Mesenchymal stem cell (in vitro differentiated cells and primary cell): ENCODE measurements around the gene OAF.
"Not testable (repeated sequence)": the region's sequence is repeated elsewhere in the genome, so short reads cannot be mapped to it uniquely, and the experiment has no call there.

ENCODE experiments used
- DNase-seq: peaks from one replicate; pipeline ENCODE4 v3.0.0-alpha.2; 2013
- H2AFZ ChIP-seq: one replicate; pipeline ENCODE4 v1.6.1; 2013; ENCODE audit warnings: low read depth, mild to moderate bottlenecking, control low read depth, inconsistent platforms, low read length, moderate library complexity
- H2AK5ac ChIP-seq: 2 replicates; pipeline ENCODE4 v1.6.1; 2013; ENCODE audit warnings: low read length, moderate library complexity, mild to moderate bottlenecking, inconsistent platforms; ENCODE audit not compliant: severe bottlenecking
- H2BK120ac ChIP-seq: one replicate; pipeline ENCODE4 v1.6.1; 2013; ENCODE audit warnings: low read depth, mild to moderate bottlenecking, inconsistent platforms, low read length, moderate library complexity
- H2BK12ac ChIP-seq, 2 experiments: one replicate each; pipeline ENCODE4 v1.6.1; 2013; ENCODE audit warnings: inconsistent platforms in 2 of 2, low read length in 2 of 2, mild to moderate bottlenecking in 2 of 2, moderate library complexity in 2 of 2, control low read depth in 1 of 2
- H2BK15ac ChIP-seq: one replicate; pipeline ENCODE4 v1.6.1; 2013; ENCODE audit warnings: mild to moderate bottlenecking, low read depth, inconsistent platforms; ENCODE audit not compliant: poor library complexity, severe bottlenecking
- H2BK5ac ChIP-seq: 2 replicates; pipeline ENCODE4 v1.6.1; 2013; ENCODE audit warnings: low read depth, mild to moderate bottlenecking, low read length, control low read depth, inconsistent platforms; ENCODE audit not compliant: poor library complexity, severe bottlenecking
- H3K14ac ChIP-seq, 2 experiments: one replicate each; pipeline ENCODE4 v1.6.1; 2013; ENCODE audit warnings: inconsistent platforms in 2 of 2, low read length in 2 of 2, control low read depth in 1 of 2, mild to moderate bottlenecking in 1 of 2, moderate library complexity in 1 of 2
- H3K18ac ChIP-seq, 2 experiments: one replicate each; pipeline ENCODE4 v1.6.1; 2013; ENCODE audit warnings: inconsistent platforms in 2 of 2, low read length in 2 of 2, control low read depth in 1 of 2, low read depth in 1 of 2, mild to moderate bottlenecking in 1 of 2
- H3K23ac ChIP-seq, 2 experiments: one replicate each; pipeline ENCODE4 v1.6.1; 2013; ENCODE audit warnings: inconsistent platforms in 2 of 2, low read length in 2 of 2, mild to moderate bottlenecking in 2 of 2, moderate library complexity in 2 of 2, control low read depth in 1 of 2
- H3K27ac ChIP-seq: 2 replicates; pipeline ENCODE4 v1.5.1; 2013; ENCODE audit warnings: mild to moderate bottlenecking, moderate library complexity, low read length, control low read depth, inconsistent platforms; ENCODE audit not compliant: poor library complexity, severe bottlenecking
- H3K27me3 ChIP-seq, 2 experiments: 2 replicates each; pipeline versions ENCODE4 v1.6.1 to v1.7.0; 2013; ENCODE audit warnings: low read length in 2 of 2, mild to moderate bottlenecking in 2 of 2, moderate library complexity in 2 of 2, control low read depth in 1 of 2, inconsistent platforms in 1 of 2; ENCODE audit not compliant: control insufficient read depth in 1 of 2, insufficient read depth in 1 of 2
- H3K36me3 ChIP-seq, 2 experiments: 2 replicates each; pipeline versions ENCODE4 v1.6.1 to v1.7.0; 2013; ENCODE audit warnings: low read length in 2 of 2, control low read depth in 1 of 2, inconsistent platforms in 1 of 2, low read depth in 1 of 2, mild to moderate bottlenecking in 1 of 2; ENCODE audit not compliant: insufficient read depth in 2 of 2, control insufficient read depth in 1 of 2
- H3K4ac ChIP-seq, 2 experiments: one replicate each; pipeline ENCODE4 v1.6.1; 2013; ENCODE audit warnings: inconsistent platforms in 2 of 2, low read length in 2 of 2, mild to moderate bottlenecking in 2 of 2, moderate library complexity in 2 of 2, control low read depth in 1 of 2, low read depth in 1 of 2
- H3K4me1 ChIP-seq: 2 replicates; pipeline ENCODE4 v1.6.1; 2013; ENCODE audit warnings: low read depth, low read length, control low read depth; ENCODE audit not compliant: control insufficient read depth, insufficient read depth
- H3K4me2 ChIP-seq: 2 replicates; pipeline ENCODE4 v1.6.1; 2013; ENCODE audit warnings: low read length, mild to moderate bottlenecking, inconsistent platforms; ENCODE audit not compliant: poor library complexity, severe bottlenecking
- H3K4me3 ChIP-seq, 2 experiments: 2 replicates each; pipeline versions ENCODE4 v1.5.1 to v1.7.0; 2013; ENCODE audit warnings: low read length in 2 of 2, mild to moderate bottlenecking in 2 of 2, control low read depth in 1 of 2, low read depth in 1 of 2; ENCODE audit not compliant: insufficient read depth in 1 of 2
- H3K79me1 ChIP-seq: replicated peaks from 2 replicates; pipeline ENCODE4 v1.6.1; 2013; ENCODE audit warnings: mild to moderate bottlenecking, control low read depth, low read length, inconsistent platforms; ENCODE audit not compliant: poor library complexity, severe bottlenecking
- H3K9ac ChIP-seq: 2 replicates; pipeline ENCODE4 v1.7.0; 2013; ENCODE audit warnings: mild to moderate bottlenecking, low read length, moderate library complexity
- H3K9me3 ChIP-seq: 2 replicates; pipeline ENCODE4 v1.7.0; 2013; ENCODE audit warnings: mild to moderate bottlenecking, low read length; ENCODE audit not compliant: control insufficient read depth
- H4K8ac ChIP-seq: one replicate; pipeline ENCODE4 v1.6.1; 2013; ENCODE audit warnings: inconsistent platforms, mild to moderate bottlenecking, low read length, moderate library complexity
- H4K91ac ChIP-seq: one replicate; pipeline ENCODE4 v1.6.1; 2013; ENCODE audit warnings: mild to moderate bottlenecking, low read length, inconsistent platforms
- WGBS: methylation state at CpG from one replicate; pipeline ENCODE4 v1.1.7; 2013; ENCODE audit warnings: mixed read lengths; 5-methylcytosine and 5-hydroxymethylcytosine counted together

Gene OAF

GRCh38 chr11:120245434-120245833 lies 34.6 kb downstream of the OAF start:
- H3K18ac ChIP-seq, result no peak overlapping the region
- 84% methylated on average over 1 of the region's 1 CpG for WGBS
- H3K27me3 ChIP-seq, result peaks cover 32 to 87% of the 10 kb centered on the region in 2 experiments

GRCh38 chr11:120248551-120249278 lies 37.9 kb downstream of the OAF start:
- H3K4ac ChIP-seq, result no peak overlapping the region
- H3K14ac ChIP-seq, result no peak overlapping the region
- no peak overlapping the region for H2AK5ac ChIP-seq
- no peak overlapping the region for H3K27ac ChIP-seq
- no peaks in the 10 kb centered on the region for H3K36me3 ChIP-seq
- DNase-seq, result peak; percentile 58
- H2BK15ac ChIP-seq, result no peak overlapping the region
- no peak overlapping the region for H3K4me3 ChIP-seq
- 53% methylated on average over 8 of the region's 9 CpGs for WGBS
- H2AFZ ChIP-seq, result no peak overlapping the region
- no peak overlapping the region for H4K8ac ChIP-seq
- no peak overlapping the region for H2BK120ac ChIP-seq
- no peaks in the 10 kb centered on the region for H3K9me3 ChIP-seq
- no peak overlapping the region for H2BK12ac ChIP-seq
- H3K4me1 ChIP-seq, result peaks cover 4% of the 10 kb centered on the region
- no peak overlapping the region for H2BK5ac ChIP-seq
- H3K23ac ChIP-seq, result no peak overlapping the region
- H3K79me1 ChIP-seq, result no peaks in the 10 kb centered on the region
- H3K18ac ChIP-seq, result no peak overlapping the region
- peaks cover 18 to 62% of the 10 kb centered on the region in 2 experiments for H3K27me3 ChIP-seq
- H3K4me2 ChIP-seq, result no peak overlapping the region
- H4K91ac ChIP-seq, result no peak overlapping the region
- H3K9ac ChIP-seq, result no peak overlapping the region

More at GRCh38 chr11:120245434-120245833, 34.6 kb downstream of the OAF start:
- Histone ChIP-seq H3K9me3 (no peaks in the 10 kb centered on the region), H2BK5ac (no peak overlapping the region), H3K36me3 (no peaks in the 10 kb centered on the region), H3K4ac (no peak overlapping the region), H3K27ac (no peak overlapping the region), H2AFZ (no peak overlapping the region), H3K4me1 (peaks cover 4% of the 10 kb centered on the region), H3K9ac (no peak overlapping the region), H3K4me3 (no peak overlapping the region), H2BK120ac (no peak overlapping the region), H4K8ac (no peak overlapping the region), H4K91ac (no peak overlapping the region), H3K79me1 (no peaks in the 10 kb centered on the region), H3K14ac (no peak overlapping the region), H2BK12ac (no peak overlapping the region), H3K23ac (no peak overlapping the region), H2BK15ac (no peak overlapping the region), H3K4me2 (no peak overlapping the region), H2AK5ac (no peak overlapping the region)
- no peak for DNase-seq

- 88% methylated on average over 6 of the region's 8 CpGs for WGBS
- Histone ChIP-seq H3K4me1 (peaks cover 4% of the 10 kb centered on the region), H4K91ac (no peak overlapping the region), H3K27ac (no peak overlapping the region), H2BK120ac (no peak overlapping the region), H3K18ac (no peak overlapping the region), H3K27me3 (peaks cover 26 to 65% of the 10 kb centered on the region in 2 experiments), H3K9ac (no peak overlapping the region), H3K4me3 (no peak overlapping the region), H3K23ac (no peak overlapping the region), H3K4ac (no peak overlapping the region), H3K36me3 (no peaks in the 10 kb centered on the region), H2AK5ac (no peak overlapping the region), H2AFZ (no peak overlapping the region), H3K14ac (no peak overlapping the region), H2BK12ac (no peak overlapping the region), H3K9me3 (no peaks in the 10 kb centered on the region), H3K79me1 (no peaks in the 10 kb centered on the region), H3K4me2 (no peak overlapping the region), H2BK15ac (no peak overlapping the region), H2BK5ac (no peak overlapping the region), H4K8ac (no peak overlapping the region)
- no peak for DNase-seq
Observed at GRCh38 chr11:120249279-120250262, 38.7 kb downstream of the OAF start.

- H3K9ac ChIP-seq, H3K4me1 ChIP-seq, H3K4ac ChIP-seq, H4K8ac ChIP-seq, H2AK5ac ChIP-seq, H3K4me3 ChIP-seq, H2BK12ac ChIP-seq, H3K23ac ChIP-seq, H3K4me2 ChIP-seq, H3K18ac ChIP-seq, H2BK120ac ChIP-seq, H3K79me1 ChIP-seq, H3K36me3 ChIP-seq, H3K9me3 ChIP-seq, H3K27ac ChIP-seq, DNase-seq, H2BK15ac ChIP-seq, H3K14ac ChIP-seq, H4K91ac ChIP-seq, H2AFZ ChIP-seq, H2BK5ac ChIP-seq: not testable (repeated sequence)
- WGBS, result 92% methylated on average over 13 of the region's 13 CpGs
- peaks cover 64 to 69% of the 10 kb centered on the region in 2 experiments for H3K27me3 ChIP-seq
Observed at GRCh38 chr11:120253377-120253776, 42.5 kb downstream of the OAF start.
